ENCODE measurements around the gene CLDN11.

DNA sequence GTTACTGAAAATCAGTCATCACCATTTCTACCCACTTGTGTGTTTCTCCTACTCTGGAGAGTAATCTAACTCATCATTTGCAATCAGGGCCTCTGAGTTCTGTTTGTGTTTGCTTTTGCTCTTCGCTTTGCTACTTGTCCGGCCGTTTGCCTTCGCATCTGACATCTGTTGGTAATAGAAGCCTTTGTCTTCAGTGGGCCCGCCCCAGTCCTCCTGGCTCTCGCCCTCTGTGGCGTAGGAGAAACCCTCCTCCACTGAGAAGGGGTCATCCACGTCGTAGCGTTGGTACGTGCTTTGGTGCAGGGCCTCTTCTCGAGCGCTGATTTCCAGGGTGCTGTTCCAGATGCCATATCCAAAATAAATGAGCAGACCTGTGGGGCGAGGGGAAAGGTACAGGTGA is 48.3 kb downstream of the CLDN11 start:
- TF ChIP-seq, protein P1, sequence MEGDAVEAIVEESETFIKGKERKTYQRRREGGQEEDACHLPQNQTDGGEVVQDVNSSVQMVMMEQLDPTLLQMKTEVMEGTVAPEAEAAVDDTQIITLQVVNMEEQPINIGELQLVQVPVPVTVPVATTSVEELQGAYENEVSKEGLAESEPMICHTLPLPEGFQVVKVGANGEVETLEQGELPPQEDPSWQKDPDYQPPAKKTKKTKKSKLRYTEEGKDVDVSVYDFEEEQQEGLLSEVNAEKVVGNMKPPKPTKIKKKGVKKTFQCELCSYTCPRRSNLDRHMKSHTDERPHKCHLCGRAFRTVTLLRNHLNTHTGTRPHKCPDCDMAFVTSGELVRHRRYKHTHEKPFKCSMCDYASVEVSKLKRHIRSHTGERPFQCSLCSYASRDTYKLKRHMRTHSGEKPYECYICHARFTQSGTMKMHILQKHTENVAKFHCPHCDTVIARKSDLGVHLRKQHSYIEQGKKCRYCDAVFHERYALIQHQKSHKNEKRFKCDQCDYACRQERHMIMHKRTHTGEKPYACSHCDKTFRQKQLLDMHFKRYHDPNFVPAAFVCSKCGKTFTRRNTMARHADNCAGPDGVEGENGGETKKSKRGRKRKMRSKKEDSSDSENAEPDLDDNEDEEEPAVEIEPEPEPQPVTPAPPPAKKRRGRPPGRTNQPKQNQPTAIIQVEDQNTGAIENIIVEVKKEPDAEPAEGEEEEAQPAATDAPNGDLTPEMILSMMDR (conservative IDR thresholded peaks at IDR 0.05 in 1 of 2, IDR thresholded peaks at IDR 0.05 in 1 of 2; ENCODE audit: low read depth in 1 of 2, low read length in 2 of 2) = no peak
- no peak for TF ChIP-seq EZH2 (IDR thresholded peaks at IDR 0.05; ENCODE audit: low read length, missing control alignments)

All from fibroblast of lung (primary cell).